Stimulated activated CD4-positive, alpha-beta T cell treated with anti-CD3 and anti-CD28 coated beads, Interleukin-1b, Interleukin-23, amount 100 ng/mL, for 48 hours (primary cell): ENCODE results near the gene INSRR.

Experiments
- DNase-seq: peaks from one replicate; pipeline ENCODE4 v3.0.0-alpha.2; 2020

The INSRR gene

DNA sequence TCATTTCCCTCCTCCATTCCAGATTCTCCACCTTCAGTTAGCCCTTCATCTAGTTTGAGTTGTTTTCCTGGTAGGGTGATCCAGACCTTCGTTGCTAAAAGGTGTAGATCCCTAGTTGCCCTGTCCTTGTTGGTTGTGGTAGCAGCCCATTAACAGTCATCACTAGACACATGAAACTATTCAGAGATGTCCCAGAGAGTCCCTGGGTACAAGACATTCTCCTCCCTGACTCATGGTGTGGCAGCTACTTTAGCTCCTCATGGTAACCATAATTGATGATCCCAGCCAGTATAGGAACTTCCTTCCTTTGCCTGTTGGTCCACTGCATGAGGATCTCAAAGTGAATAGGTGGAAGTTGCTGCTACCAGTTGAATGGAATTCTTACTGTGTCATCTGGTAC, 36.2 kb downstream of the INSRR start:
- no peak for DNase-seq

DNA sequence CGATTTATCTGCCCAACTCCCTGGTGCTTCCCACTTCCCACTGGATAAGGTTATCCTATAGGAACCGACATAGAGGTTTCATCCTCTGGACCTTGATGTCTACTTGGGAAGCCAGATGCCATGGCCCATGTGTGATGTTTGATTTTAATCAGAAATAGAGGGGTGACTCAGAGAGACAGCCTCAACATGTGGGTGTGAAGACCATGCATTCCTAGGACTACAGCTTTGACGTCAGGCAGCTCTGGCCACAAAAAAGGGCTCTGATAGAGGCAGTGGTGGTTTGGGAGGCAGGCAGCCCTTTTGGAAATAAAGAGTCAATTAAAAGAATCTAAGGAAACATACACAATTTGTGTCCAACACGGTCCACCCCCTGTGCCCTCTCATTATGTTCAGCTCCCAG, 37.1 kb downstream of the INSRR start:
- DNase-seq, result peak; percentile 70

DNA sequence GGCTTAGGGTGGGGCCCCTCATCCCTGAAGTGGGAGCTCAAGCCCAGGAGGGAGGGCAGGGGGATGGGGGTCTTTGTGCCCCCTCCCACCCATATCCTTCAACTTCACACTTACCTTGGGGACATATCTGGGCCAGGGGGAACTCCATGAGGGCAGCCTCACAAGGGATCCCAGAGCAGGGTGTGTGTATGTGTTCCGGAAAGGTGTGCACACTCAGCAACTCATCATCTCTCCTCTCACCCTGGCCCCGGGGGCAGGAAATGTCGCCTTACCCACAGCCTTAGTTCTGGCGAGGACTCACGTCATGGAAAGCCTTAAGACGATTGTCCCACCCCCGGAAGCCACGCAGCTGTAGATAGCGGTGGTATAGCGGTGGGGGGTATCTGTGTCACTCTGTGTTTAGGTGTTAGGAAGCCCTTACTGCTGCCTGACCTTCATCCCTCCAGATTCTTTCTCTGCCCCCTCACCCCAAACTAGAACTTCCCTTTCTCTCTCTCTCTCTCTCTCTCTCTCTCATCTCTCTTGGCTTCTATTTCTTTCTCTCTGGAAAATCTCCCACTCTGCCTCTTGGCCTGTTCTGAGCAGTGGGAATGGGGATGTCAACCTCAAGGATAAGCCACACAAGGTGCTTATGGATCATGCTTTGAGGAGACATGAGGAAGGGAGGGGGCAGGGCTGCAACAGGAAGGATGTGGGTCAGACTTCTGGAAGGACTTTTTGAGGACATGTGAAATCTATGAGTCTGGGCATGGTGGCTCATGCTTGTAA, 42.2 kb downstream of the INSRR start, which contains the start of gene SH2D2A:
TSS of gene SH2D2A (minus strand) at position 288 of the 768 bp plus-strand sequence. CDS start at position 148, 140 bp downstream.
- peak; percentile 96 for DNase-seq

DNA sequence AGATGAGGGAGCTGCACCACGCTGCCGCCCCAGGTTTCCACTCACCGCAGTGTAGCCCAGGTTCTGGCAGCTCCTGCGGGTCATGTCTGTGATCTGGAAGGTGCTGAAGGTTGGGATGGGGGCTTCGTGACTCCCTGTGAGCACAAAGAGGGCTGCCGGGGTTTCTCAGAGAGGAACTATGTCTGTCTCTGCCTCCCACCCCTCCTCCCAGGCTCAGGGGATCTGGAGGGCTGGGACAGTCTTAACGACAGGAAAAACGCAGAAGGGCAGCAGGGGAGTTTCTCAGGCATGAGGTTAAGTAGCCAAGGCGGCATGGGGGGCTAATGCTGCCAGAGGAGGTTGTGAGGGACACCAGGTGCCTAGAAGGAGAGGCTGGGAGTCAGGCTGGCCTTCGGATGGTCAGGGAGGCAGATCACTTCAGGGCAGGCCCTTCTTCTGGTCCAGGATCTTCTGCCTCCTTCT, 42.9 kb downstream of the INSRR start:
- no peak for DNase-seq

DNA sequence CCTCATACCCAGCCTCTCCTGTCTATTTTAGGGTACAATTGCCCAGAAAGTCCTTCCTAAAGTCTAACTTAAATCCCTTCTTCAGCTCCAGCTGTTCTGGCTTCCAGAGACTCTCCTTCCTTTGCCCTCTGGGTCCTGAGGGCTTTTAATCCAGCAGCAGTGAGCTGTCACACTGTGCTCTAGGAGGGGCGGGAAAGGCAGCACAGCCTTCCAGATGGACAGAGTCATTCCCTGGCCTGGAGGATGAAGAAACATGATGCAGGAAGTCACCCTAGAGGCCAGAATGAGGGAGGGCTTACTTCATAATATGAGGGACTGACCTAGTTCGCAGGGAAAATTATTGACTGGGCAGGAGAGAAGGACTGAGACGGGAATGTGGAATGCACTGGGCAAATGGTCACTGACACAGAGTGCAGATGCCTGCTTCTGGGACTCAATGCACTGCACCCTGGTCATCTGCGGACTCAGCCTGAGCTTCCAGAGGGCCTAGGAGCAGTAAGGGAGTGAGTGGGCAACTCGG, 43.5 kb downstream of the INSRR start:
- no peak for DNase-seq

DNA sequence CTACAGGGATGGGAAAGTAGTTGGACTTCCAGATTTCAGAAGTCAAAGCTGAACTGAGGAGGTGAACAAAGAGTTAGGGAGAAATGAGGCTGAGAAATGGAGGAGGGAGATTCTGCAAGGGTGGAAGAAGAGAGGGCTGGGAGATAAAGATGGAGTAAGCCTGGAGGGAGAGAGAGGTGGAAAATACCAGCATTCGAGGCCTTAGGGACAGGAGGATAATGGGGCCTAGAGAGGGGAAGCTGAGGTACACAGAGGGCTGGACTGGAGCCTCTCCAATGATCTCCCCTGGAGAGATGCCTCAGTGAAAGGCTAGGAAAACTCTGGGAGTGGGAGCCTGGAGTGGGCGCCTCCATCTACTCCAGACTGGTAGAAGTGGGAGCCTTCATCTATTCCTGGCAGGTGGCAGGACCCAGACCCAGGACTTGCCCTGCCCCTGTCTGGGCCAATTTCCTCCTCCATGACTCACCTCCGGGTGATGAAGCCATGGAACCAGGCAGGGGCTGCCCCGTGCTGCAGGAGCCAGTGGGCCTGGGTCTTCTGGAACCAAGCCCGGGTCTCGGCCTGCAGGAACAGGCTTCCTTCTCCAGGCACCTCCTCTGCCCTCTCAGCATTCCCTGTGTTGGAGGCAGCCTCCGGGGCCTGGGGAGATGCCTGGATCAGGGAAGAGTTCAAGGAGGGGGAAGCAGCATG, 44.2 kb downstream of the INSRR start:
- DNase-seq, result peak; percentile 57

DNA sequence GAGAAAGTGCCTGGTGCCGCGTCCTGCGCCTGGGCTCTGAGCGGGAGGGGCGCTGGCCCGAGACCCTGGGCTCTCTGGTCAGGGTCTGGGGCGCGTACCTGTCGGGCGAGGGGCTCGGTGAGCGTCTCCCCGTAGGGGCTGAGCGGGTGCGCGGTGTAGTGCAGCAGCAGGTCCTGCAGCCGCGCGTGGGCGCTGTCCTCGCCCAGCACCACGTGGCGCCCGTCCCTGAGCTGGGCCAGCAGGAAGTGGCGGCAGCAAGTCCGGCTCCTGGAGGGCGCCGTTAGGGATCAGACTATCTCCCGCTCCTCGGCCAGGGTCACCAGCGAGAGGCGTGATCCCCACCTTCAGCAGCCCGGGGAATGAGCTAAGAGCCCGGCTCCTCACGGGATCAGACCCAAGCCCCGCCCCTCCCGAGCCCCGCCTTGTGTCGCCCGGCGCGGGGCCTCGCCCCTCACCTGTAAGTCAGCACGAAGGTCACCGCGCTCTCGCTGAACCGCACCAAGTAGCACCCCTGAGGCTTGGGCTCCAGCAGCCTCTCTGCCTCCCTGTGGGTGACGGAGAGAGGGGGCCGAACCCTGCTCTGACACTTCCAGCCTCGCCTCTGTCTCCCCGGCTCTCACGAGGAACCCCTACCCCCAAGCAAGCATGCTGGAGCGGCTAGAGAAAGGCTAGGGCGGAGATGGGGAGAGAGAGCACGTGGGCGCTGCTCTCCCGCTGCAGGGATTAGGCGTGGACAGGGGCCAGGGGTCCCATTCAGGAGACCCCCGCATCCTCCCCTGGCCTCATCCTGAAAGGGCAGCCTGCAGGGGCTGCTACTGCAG, 45.0 kb downstream of the INSRR start:
- peak; percentile 77 for DNase-seq

DNA sequence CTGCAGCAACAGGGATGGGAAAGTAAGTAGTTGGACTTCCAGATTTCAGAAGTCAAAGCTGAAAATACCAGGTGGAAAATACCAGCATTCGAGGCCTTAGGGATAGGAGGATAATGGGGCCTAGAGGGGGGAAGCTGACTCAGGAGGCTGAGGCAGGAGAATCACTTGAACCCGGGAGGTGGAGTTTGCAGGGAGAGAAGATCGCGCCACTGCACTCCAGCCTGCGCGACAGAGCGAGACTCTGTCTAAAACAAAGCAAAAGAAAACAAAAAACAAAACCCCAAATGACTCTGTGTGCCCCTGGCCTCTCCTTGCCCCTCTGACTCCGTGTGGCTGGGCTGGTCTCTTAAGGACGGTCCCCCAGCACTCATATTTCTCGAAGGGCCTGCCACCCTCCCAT, 45.6 kb downstream of the INSRR start:
- no peak for DNase-seq

DNA sequence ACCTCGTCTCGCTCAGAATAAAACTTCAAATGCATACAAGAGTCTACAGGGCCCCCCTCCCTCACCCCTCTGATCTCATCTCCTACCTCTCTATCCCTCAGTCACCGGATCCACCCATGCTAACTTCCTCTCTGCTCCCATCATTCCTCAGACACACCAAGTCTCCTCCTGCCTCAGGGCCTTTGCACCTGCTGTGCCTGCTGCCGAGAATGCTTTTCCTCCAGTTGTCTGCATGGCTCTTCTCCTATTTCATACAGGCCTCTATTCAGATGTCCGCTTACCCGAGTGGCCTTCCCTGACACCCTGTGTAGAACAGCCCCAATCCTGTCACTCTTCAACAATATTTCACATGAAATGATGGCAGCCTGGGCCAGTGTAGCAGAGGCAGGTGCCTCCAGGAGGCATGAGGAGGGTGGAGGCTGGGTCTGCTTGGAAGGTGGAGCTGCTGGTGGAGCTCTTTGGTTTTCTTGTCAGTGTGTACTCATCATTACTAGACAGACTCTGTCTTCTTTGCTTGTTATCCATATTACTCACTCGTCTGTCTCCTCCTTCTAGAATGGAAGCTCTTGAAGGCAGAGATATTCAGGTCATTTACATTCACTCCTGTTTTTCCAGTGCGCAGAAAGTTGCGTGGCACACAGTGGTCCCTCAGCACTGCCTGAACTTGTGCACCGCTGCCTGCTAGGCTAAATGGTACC, 46.5 kb downstream of the INSRR start:
- DNase-seq, result no peak

DNA sequence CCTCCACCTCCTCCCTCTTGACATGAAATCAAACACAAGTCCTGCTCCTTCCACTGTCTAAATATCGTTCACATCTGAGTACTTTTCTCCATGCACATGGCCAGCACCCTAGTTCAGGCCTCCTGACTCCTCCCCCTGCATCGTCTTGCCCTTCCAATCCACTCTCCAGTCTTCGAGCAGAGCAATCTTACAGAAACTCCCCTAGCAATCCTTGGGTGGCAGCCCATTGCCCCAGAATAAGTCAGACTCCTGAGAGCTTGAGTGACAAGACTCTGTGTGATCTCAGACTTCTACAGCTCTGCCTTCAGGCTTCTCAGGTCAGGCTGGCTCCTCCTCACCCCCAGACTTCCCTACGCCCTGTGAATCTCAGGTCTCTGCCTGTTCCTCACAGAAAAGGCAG, 47.7 kb downstream of the INSRR start:
- DNase-seq, result no peak

DNA sequence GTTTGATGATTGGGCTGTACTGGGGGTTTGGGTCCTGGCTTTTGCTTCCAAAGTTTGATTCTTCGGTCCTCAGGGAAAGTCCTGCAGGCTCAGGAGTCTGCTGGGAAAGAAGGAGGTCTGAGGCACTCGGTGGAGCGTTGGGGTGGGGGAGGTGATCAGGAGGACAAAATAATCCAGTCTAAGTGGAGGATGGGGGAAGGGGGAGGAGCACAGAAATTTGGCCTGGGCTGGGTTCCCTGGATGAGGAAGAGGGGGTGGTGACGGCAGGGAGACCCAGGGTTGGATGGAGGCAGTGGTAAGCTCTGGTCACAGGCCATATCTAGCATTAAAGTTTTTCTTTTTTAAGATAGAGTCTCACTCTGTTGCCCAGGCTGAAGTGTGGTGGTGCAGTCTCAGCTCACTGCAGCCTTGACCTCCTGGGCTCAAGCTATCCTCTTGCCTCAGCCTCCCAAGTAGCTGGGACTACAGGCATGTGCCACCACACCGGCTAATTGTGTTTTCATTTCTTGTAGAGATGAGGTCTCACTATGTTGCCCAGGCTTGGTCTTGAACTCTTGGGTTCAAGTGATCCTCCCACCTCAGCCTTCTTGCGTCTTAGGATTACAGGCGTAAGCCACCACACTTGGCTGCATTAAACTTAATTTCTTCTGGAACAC, 49.1 kb downstream of the INSRR start:
- no peak for DNase-seq

DNA sequence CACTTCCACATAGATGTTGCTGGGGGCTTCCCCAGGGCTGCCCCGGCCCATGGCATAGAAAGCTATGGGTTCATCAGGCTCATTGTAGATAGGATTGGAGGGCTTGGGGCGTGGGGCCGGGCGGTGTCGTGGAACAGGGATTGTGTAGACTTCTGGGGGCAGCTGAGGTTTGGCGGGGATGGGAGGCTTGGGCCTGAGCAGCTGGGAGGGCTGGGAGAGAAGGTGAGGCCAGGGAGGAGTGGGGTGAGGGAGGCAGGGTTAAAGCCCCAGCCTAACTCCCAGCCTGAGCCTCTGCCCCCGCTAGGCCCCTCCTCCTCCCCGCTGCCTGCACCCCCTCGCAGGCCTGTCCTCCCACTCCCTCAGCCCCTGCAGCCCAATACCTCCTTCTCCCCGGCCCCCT, 49.6 kb downstream of the INSRR start:
- no peak for DNase-seq

DNA sequence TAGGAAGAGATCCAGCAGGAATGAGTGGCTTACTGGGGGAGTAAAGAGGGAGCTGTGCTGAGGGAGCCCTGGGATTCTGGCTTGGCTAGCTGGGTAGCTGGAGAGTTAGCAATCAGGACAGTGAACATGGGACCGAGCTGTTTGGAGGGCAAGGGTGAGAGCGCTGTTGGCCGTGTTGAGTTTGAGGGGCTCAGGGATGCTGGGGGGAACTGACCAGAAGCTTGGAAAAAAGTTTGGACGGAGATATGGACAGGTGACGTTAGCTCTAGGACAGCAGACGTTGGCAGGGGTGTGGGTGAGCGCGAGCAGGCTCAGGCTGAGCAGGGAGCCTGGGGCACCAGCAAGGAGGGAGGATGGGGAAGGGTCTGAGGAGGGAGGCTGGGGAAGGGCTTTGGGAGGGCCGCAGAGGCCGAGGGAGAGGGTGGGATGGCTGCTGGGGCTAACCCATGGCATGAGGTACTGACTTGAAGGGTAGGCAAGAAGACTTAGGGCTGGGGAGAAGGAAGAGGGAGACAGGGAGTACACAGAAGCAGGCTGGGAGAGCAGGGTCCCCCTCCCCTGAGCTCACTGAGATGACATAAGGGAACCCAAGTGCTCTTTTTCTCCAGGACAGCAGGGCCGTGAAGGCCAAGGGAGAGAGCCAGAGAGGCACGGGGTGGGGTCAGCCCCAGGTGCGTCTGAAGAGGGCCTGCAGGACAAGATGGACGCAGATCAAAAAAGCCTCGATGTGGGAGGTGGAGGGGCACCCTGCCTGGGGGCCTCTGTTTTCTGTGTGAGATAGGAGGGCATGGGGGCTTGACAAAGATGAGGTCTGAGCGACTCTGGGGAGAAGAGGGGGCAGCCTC, 50.5 kb downstream of the INSRR start:
- DNase-seq, result no peak

DNA sequence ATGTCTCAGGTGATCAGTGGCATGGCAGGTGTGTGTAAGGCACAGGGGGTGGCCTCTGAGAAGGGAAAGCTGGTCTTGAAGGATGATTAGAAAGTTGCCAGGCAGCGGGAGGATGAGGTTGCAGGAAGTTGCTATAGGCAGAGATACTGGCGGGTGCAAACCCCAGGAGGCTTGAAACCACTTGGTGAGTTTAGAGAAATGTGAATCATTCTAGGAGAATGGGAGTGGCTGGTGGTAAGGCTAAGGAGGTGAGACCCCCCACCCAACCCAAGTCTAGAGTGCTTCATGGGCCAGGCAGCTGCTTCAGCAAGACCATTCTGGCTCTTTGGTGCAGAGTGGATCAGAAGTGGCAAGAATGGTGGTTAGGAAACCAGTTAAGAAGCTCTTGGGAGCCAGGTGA, 51.3 kb downstream of the INSRR start:
- no peak for DNase-seq

DNA sequence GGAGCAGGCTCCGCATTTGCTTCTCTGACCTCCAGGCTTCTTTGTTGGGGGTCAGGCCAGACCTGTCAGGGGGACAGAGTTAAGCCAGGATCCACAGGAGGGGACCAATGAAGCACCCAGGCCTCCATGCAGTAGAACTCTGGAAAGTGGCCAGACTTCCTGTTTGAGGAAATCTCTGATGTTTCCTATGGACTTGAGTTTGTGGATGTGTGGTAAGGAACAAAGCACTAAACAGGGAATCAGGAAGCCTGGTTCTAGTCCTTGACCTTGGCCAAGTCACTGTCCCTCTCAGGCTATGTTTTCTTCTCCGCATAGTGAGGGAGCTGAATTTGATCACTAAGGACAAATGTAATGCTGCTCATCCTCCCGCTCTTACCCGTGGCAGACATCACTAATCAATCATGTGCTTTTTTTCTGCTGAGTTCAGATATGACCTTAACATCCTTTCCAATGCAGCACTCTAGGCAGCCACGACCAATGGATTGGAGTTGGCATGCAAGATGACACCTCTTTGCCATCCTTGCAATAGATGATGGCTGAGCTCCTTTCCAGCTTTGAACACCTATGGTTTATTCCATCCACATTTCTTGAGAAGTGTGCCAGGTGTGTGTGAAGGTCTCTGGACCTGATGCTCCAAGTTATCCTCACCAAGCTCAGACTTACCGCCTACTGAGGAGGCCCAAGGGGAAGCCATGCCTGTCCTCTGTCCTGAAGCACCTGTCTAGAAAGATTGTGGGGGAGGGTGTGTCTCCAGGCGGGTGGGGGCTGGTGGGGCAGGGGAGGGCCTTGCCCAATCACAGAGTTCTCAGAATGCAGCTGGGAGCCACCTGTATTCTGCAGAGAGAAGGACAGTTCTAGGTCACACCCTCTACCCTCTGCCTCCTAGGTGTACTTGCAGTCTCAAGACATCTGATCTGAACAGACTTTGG, 52.1 kb downstream of the INSRR start:
- DNase-seq, result no peak

DNA sequence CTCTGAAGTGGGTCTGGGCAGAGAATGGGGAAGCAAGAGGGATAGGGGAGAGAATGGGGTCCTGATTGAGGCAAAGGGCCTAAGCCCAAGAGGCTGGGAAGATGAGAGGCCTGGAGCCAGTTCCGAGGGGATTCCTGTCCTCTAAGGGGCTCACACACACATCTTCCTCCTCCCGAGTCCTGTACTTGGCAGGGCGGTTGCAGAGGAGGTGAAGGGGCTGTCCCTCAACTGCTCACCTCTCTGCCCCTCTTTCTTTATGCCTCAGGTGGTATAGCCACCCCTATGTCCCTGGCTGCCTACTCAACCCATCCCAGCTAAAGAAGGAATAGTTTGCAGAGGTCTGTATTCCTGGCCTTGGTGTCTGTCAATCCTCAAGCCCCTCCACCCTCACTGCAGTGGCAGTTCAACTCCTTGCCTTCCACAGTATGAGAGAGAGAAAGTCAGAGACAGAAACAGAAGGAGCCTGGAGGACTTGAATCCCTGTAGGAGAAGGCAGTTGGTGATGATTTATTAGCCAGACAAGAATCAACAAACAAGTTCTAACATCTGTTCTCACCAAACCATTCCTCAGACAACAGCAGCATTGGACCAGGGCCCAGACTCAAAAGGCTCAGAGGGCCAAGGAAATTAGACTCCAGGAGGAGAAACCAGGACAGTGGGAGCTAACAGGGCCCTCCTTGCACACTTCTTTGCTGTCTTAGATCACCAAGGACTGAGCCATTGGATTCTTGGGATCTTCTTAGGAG, 53.0 kb downstream of the INSRR start:
- no peak for DNase-seq

DNA sequence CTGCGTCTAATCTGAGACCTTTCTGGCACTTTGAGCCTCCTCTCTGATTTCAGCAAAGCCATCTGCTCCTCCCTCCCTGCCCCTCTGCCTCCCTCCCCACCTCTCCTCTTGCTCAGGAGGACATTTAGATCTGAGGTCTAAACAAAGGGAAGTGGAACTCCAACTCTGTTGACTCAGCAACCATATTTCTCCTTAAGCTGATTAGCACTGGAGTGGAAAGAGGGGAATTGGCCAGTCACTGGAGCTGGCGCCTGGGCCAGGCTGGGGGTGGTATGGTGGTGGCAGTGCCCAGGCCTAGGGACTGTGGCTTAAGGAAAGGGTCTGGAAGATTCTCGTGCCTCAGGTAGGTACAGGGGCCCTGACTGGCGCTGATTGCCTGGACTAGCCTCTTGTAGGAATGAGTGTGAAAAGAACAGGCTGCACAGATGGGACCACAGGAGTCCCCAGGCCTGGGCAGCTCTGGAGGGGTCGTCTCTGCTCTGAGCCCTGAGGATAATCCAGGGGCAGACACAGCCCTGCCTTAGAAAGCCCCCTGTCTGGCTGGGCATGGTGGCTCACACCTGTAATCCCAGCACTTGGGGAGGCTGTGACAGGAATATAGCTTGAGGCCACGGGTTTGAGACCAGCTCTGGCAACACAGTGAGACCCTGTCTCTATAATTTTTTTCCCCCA, 54.2 kb downstream of the INSRR start:
- no peak for DNase-seq

DNA sequence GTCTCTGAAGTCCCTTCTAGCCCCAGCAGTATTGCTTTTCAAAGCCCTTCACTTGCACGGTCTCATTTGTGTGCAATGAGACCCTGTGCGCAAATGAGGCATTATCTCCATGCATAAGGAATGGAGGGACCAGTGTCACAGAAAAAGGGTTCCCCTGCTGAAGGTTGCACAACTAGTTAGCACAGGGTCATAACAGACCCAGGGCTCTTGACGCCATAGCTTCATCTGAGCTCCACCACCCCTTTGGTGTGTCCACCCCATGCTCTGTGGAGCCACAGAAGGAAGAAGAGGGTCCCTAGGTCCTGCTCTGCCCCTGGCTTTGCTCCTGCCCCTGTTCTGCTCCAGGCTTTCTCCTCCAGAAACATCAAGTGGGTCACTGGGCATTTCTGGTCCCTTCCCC, 54.9 kb downstream of the INSRR start:
- no peak for DNase-seq
